Ovary (tissue), 9 donors: Measurements from ENCODE around the gene MUC6. TPM values are rescaled to one million over a fixed set of nuclear protein-coding genes. Genes with fewer than 3 reads are reported as not detected.

ENCODE experiments used
- DNase-seq, 5 donors: peaks; one replicate each; pipeline ENCODE4 v3.0.0-alpha.2; 2019 to 2020
- H3K27ac ChIP-seq, 2 donors: fragments of 200-600 bp; one replicate each; pipeline versions ENCODE4 v1.5.1 to v1.8.0; 2019 to 2022
- H3K27me3 ChIP-seq: fragments of 200-600 bp; one replicate; pipeline ENCODE4 v1.8.0; 2022
- H3K36me3 ChIP-seq: fragments of 200-600 bp; sonication (generic); one replicate; pipeline ENCODE4 v1.5.1; 2019
- H3K4me1 ChIP-seq: one replicate; pipeline ENCODE4 v1.8.1; 2013; ENCODE audit warnings: mild to moderate bottlenecking, moderate library complexity; ENCODE audit not compliant: insufficient read depth
- H3K4me3 ChIP-seq: fragments of 200-600 bp; sonication (generic); one replicate; pipeline ENCODE4 v1.5.1; 2017
- H3K9me3 ChIP-seq, 2 donors: fragments of 200-600 bp in 1 of 2; sonication (generic) in 1 of 2; one replicate each; pipeline versions ENCODE4 v1.5.1 to v1.8.1; 2013 to 2019; ENCODE audit warnings: mild to moderate bottlenecking in 1 of 2, moderate library complexity in 1 of 2
- EP300 ChIP-seq: sonication (generic); formaldehyde crosslinking; IDR thresholded peaks from one replicate; pipeline ENCODE4 v1.6.1; 2017; ENCODE audit warnings: antibody characterized with exemption
- POLR2A ChIP-seq: fragments of 450-650 bp; IDR thresholded peaks from one replicate; pipeline ENCODE4 v1.6.1; 2017; ENCODE audit warnings: antibody characterized with exemption, mild to moderate bottlenecking, moderate library complexity
- WGBS, 3 donors: extraction: QIAGEN DNeasy Blood & Tissue Kit in 1 of 3; methylation state at CpG; one replicate each; pipeline versions ENCODE4 v1.1.5 to v1.1.7; 2013 to 2017; 5-methylcytosine and 5-hydroxymethylcytosine counted together
- intact Hi-C, 4 donors: fragments of 100-400 bp; cut with DNase I; formaldehyde crosslinking; loops; one replicate each; pipeline versions ENCODE4 v1.11.0 to v1.15.1; 2022 to 2023
- polyA plus RNA-seq, 2 donors: library from polyadenylated mRNA; stranded (reverse); fragments of 200-250 nt in 1 of 2; fragments of 350-450 nt in 1 of 2; fragmentation: Illumina TruSeq in 1 of 2; extraction: RNeasy Lipid Tissue Mini Kit (QIAGEN cat#74804) in 1 of 2; gene quantifications; one replicate each; pipeline ENCODE4 v1.2.3, GENCODE V29; 2013 to 2014
- total RNA-seq, 7 donors: library from RNA; depleted of rRNA in 2 of 7; stranded (reverse); fragments of >200 nt in 2 of 7; fragmentation: NEBNext Ultra II Directional in 3 of 7; extraction: Animal tissue kit (Norgen Biotek cat#: 25700) in 3 of 7; gene quantifications; one replicate each; pipeline versions ENCODE4 v1.1.0 to v1.2.4, GENCODE V29; 2016 to 2023
- TF ChIP-seq, protein P1 (sequence below), 3 donors: fragments of 450-650 bp in 2 of 3; fragments of 200-600 bp in 1 of 3; IDR thresholded peaks; one replicate each; pipeline versions ENCODE4 v1.5.1 to v1.8.0; 2016 to 2022; ENCODE audit warnings: antibody characterized with exemption in 3 of 3, mild to moderate bottlenecking in 1 of 3
- donor health status: DM: no; HTN: no; CAD: no; lungs with moderate emphysema.
- donor health status: DM: no; HTN: no; CAD: no.
- donor health status: Bipolar disorder and iron deficiency.
- donor health status: DM: yes; HTN: yes; CAD: no.
- donor health status: DM: no; HTN: no; CAD: no.
- donor health status: DM: yes; HTN: yes; CAD: no.

The MUC6 gene
- total and polyA plus RNA-seq, 9 donors, result 0.02 to 7.2 (median 0.31) TPM; not detected in 1

DNA sequence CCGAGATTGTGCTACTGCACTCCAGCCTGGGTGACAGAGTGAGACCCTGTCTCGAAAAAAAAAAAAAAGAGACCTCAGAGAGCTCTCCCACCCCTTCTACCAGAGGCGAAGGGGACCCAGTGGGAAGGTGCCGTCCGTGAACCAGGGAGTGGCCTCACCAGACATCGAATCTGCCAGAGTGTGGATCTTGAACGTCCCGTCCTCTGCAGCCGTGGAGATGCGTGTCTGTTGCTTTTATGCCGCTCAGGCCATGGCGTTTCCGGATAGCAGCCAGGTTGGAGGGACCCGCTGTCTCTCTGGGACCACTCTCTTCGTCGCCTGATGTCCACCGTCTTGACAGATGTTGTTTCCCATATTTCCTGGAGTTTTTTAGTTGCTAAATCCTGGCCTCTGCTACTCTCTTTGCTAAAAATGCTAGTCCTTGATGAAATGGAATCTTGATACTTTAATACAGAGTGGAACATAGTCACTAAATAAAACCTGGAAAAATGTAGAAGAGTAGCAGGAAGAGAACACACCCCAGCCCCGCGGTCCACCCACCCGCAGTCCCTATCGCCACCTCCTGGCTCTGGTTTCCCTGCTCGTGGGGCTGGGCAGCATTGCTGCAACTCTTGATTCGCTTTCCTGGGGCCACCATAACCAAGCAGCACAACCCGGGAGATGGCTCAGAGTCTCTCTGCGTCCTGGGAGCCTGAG is 12.0 kb upstream of the MUC6 start:
- no peak overlapping the region for H3K4me3 ChIP-seq
- DNase-seq, result peak in 2 of 5 donors; percentile 7 to 16
- H3K4me1 ChIP-seq, result no peaks in the 10 kb centered on the region
- H3K36me3 ChIP-seq, result no peaks in the 10 kb centered on the region
- no peak for TF ChIP-seq POLR2A
- TF ChIP-seq, protein P1, sequence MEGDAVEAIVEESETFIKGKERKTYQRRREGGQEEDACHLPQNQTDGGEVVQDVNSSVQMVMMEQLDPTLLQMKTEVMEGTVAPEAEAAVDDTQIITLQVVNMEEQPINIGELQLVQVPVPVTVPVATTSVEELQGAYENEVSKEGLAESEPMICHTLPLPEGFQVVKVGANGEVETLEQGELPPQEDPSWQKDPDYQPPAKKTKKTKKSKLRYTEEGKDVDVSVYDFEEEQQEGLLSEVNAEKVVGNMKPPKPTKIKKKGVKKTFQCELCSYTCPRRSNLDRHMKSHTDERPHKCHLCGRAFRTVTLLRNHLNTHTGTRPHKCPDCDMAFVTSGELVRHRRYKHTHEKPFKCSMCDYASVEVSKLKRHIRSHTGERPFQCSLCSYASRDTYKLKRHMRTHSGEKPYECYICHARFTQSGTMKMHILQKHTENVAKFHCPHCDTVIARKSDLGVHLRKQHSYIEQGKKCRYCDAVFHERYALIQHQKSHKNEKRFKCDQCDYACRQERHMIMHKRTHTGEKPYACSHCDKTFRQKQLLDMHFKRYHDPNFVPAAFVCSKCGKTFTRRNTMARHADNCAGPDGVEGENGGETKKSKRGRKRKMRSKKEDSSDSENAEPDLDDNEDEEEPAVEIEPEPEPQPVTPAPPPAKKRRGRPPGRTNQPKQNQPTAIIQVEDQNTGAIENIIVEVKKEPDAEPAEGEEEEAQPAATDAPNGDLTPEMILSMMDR (IDR thresholded peaks at IDR 0.05), result no peak
- TF ChIP-seq EP300, result no peak
- no peak overlapping the region for H3K27ac ChIP-seq
- intact Hi-C loops, result loop anchor here in 1 of 4 donors (5.0 kb wide), 1 partner anchor 191 kb away; no protein-coding TSS in a partner anchor
- no peaks in the 10 kb centered on the region for H3K27me3 ChIP-seq
- H3K9me3 ChIP-seq, result no peaks in the 10 kb centered on the region
- 62 to 66% (median 62%) methylated on average over 25 of the region's 25 CpGs for WGBS, 3 donors

DNA sequence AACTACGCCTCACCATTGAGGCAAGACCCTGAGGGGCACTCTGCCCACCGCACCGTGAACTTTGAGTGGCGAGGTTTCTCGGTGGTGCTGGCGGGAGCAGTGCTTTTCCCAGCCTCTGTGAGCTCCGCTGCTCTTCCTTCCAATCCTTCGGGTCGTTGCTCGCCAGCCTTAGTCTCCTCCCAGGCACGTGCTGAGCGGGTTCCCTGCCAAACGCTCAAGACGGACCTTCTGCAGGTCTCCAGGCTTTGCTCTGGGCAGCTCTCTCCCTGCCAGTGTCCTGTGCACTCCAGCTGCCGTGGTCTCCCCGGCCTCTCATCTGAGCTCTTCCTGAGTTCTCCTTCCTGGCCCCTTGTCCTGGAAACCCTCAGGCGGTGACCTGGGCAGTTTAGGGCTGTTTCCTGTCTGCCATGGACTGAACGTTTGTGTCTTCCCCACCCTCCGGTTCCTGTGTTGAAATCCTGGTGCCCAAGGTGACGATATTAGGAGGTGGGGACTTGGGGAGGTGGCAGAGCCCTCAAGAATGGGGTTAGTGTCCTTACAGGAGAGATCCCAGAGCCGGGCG is 11.2 kb upstream of the MUC6 start:
- Histone ChIP-seq H3K4me3 (no peak overlapping the region), H3K4me1 (no peaks in the 10 kb centered on the region), H3K27ac (no peak overlapping the region), H3K36me3 (no peaks in the 10 kb centered on the region), H3K9me3 (no peaks in the 10 kb centered on the region), H3K27me3 (no peaks in the 10 kb centered on the region)
- DNase-seq, result peak in 3 of 5 donors; percentile 2 to 7 (median 4)
- 52 to 64% (median 56%) methylated on average over 22 of the region's 22 CpGs for WGBS, 3 donors
- intact Hi-C loops, result loop anchor here in 1 of 4 donors (5.0 kb wide), 1 partner anchor 190 kb away; no protein-coding TSS in a partner anchor
- TF ChIP-seq, protein P1 (IDR thresholded peaks at IDR 0.05), result no peak
- TF ChIP-seq POLR2A (no peak), EP300 (no peak)

DNA sequence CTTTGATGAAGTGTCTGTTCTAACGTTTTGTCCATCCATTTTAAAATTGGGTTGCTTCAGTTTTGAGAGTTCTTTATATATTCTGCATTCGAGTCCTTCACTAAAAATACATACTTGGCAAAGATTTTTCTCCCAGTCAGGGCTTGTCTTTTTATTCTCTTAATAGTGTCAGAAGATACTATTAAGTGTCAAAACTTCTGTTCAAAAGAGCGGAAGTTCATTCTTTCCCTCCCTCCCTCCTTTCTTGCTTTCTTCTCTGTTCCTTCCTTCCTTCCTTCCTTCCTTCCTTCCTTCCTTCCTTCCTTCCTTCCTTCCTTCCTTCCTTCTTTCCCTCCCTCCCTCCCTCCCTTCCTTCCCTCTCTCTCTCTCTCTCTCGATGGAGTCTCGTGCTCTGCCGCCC is 7.6 kb upstream of the MUC6 start:
- intact Hi-C loops, result no loop called here
- no peak overlapping the region for H3K4me3 ChIP-seq
- TF ChIP-seq, protein P1 (IDR thresholded peaks at IDR 0.05), result no peak
- TF ChIP-seq EP300 (no peak), POLR2A (no peak)
- no peak for DNase-seq
- no peak overlapping the region for H3K27ac ChIP-seq
- WGBS, 3 donors, result 68 to 74% (median 72%) methylated on average over 6 of the region's 6 CpGs
- no peaks in the 10 kb centered on the region for H3K9me3 ChIP-seq
- H3K27me3 ChIP-seq, result no peaks in the 10 kb centered on the region
- peaks cover 2% of the 10 kb centered on the region for H3K4me1 ChIP-seq
- no peaks in the 10 kb centered on the region for H3K36me3 ChIP-seq

DNA sequence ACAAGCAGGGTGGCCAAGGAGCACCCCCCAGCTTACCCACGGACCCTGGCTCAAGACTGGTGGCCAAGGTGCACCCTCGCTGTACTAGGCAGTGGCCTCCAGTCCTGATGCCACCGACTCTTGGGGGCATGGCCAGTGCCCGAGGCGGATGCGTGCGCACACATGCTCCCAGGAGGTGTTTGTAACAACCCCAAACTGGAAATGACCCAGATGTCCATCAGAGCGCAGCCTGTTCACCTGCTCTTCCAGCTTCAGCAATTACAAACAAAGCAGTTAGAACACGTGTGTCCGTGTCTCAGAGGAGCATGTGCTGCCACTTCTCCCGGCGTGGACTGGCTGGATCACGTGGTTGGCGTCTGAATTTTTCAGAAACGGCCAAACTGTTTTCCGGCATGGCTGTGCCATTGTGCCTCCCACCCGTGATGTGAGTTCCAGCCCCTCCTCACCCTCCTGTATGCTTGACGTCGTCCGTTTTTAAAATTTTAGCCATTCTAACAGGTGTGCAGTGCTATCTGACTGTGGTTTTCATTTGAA is 7.1 kb upstream of the MUC6 start:
- WGBS, 3 donors, result 81 to 87% (median 83%) methylated on average over 19 to 20 of the region's 20 CpGs
- Histone ChIP-seq H3K4me1 (peaks cover 2% of the 10 kb centered on the region), H3K27me3 (no peaks in the 10 kb centered on the region), H3K4me3 (no peak overlapping the region), H3K9me3 (no peaks in the 10 kb centered on the region), H3K27ac (no peak overlapping the region), H3K36me3 (no peaks in the 10 kb centered on the region)
- peak in 1 of 5 donors; percentile 6 for DNase-seq
- TF ChIP-seq, protein P1 (IDR thresholded peaks at IDR 0.05), result no peak
- no peak for TF ChIP-seq POLR2A
- TF ChIP-seq EP300, result no peak
- intact Hi-C loops, result no loop called here
